ENCODE measurements around the gene TMEM132A.

DNA sequence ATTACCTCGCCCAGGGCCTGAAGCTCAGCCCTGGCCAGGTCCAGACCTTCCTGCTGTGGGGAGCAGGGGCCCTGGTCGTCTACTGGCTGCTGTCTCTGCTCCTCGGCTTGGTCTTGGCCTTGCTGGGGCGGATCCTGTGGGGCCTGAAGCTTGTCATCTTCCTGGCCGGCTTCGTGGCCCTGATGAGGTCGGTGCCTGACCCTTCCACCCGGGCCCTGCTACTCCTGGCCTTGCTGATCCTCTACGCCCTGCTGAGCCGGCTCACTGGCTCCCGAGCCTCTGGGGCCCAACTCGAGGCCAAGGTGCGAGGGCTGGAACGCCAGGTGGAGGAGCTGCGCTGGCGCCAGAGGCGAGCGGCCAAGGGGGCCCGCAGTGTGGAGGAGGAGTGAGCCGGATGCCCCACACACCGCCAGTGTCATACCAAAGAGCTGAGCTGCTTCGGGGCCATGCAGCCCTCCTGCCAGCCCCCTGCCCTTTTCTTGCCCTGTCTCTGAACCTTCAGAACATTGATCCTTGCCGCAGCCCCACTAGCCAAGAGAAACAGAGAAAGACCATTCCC lies 2.4 kb upstream of the TMEM132A start:
- TF ChIP-seq, protein P1, sequence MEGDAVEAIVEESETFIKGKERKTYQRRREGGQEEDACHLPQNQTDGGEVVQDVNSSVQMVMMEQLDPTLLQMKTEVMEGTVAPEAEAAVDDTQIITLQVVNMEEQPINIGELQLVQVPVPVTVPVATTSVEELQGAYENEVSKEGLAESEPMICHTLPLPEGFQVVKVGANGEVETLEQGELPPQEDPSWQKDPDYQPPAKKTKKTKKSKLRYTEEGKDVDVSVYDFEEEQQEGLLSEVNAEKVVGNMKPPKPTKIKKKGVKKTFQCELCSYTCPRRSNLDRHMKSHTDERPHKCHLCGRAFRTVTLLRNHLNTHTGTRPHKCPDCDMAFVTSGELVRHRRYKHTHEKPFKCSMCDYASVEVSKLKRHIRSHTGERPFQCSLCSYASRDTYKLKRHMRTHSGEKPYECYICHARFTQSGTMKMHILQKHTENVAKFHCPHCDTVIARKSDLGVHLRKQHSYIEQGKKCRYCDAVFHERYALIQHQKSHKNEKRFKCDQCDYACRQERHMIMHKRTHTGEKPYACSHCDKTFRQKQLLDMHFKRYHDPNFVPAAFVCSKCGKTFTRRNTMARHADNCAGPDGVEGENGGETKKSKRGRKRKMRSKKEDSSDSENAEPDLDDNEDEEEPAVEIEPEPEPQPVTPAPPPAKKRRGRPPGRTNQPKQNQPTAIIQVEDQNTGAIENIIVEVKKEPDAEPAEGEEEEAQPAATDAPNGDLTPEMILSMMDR (conservative IDR thresholded peaks at IDR 0.05), result no peak
- no peak for TF ChIP-seq EZH2 (IDR thresholded peaks at IDR 0.05; ENCODE audit: low read depth)

Measured in PC-9 (cell line).